ENCODE results near the gene LCN10.

- TF ChIP-seq PPARA (CRISPR knock-in tag; IDR thresholded peaks at IDR 0.05; ENCODE audit: borderline replicate concordance) (no peak), ARNTL (CRISPR knock-in tag; IDR thresholded peaks at IDR 0.05; ENCODE audit: borderline replicate concordance, low read depth) (no peak), TCF4 (CRISPR knock-in tag; IDR thresholded peaks at IDR 0.05; ENCODE audit: borderline replicate concordance) (no peak), RARB (CRISPR knock-in tag; IDR thresholded peaks at IDR 0.05) (no peak), CSDC2 (CRISPR knock-in tag; IDR thresholded peaks at IDR 0.05) (no peak), ZNF565 (CRISPR knock-in tag; conservative IDR thresholded peaks at IDR 0.05; ENCODE audit: low read depth) (no peak)
Measured at GRCh38 chr9:136786451-136786850, 43.7 kb upstream of the LCN10 start.
